GM12878 (cell line): ENCODE measurements around the gene SLC34A3. TPM values are rescaled to one million over a fixed set of nuclear protein-coding genes. Genes with fewer than 3 reads are reported as not detected.

Experiments used
- ATAC-seq: fragments of 200-7000 bp; cut with Tn5 transposase; 3 replicates; pipeline ENCODE4 v1.9.1; 2020; ENCODE audit warnings: mild to moderate bottlenecking, moderate library complexity
- BruUV-seq: library from RNA; stranded (reverse); fragments of 400-500 nt; replicated peaks from 2 replicates; lab custom pipeline; 2021; lab: Mats Ljungman, UMichigan
- CTCF ChIA-PET: fragments of 300-600 bp; sonication (Branson Sonifier 250); formaldehyde crosslinking; extraction: SDS; loops from one replicate; lab custom pipeline; 2021; ENCODE audit warnings: inconsistent platforms; lab: Yijun Ruan, JAX
- POLR2A ChIA-PET: fragments of 350-600 bp; formaldehyde crosslinking; extraction: SDS; loops from one replicate; lab custom pipeline; 2021; ENCODE audit warnings: inconsistent platforms; lab: Charles Lee
- RAD21 ChIA-PET: fragments of 300-600 bp; sonication (Branson Sonifier 250); formaldehyde crosslinking; loops from one replicate; lab custom pipeline; 2023; ENCODE audit warnings: antibody characterized with exemption; ENCODE audit not compliant: unreplicated experiment; lab: Charles Lee
- SMC1A ChIA-PET: fragments of 300-600 bp; sonication (Branson Sonifier 250); formaldehyde crosslinking; loops from one replicate; lab custom pipeline; 2023; ENCODE audit not compliant: unreplicated experiment, uncharacterized antibody; lab: Charles Lee
- DNase-seq: peaks from one replicate; pipeline ENCODE4 v3.0.0-alpha.2; 2011; ENCODE audit warnings: low read depth, low spot score
- FAIRE-seq: peaks from 3 replicates; lab custom pipeline; 2011; peaks lifted over from hg19 to GRCh38; lab: Jason Lieb, UNC
- H2AFZ ChIP-seq: 2 replicates; pipeline ENCODE4 v1.6.0; 2011; ENCODE audit warnings: low read depth, low read length, control low read depth; ENCODE audit not compliant: control insufficient read depth
- H3K27ac ChIP-seq: 2 replicates; pipeline ENCODE4 v1.5.1; 2011; ENCODE audit warnings: control low read depth; ENCODE audit not compliant: control insufficient read depth, insufficient read depth
- H3K27me3 ChIP-seq, 2 experiments: replicated peaks in 1 of 2; 2 replicates each; pipeline versions ENCODE4 v1.6.0 to v1.6.1; 2011; ENCODE audit warnings: low read length in 1 of 2; ENCODE audit not compliant: control insufficient read depth in 2 of 2, insufficient read depth in 2 of 2
- H3K36me3 ChIP-seq, 2 experiments: 2 replicates each; pipeline ENCODE4 v1.5.1; 2011; ENCODE audit warnings: low read length in 1 of 2; ENCODE audit not compliant: control insufficient read depth in 2 of 2, insufficient read depth in 2 of 2
- H3K4me1 ChIP-seq: 2 replicates; pipeline ENCODE4 v1.6.1; 2011; ENCODE audit warnings: mild to moderate bottlenecking, low read length, moderate library complexity, mixed read lengths; ENCODE audit not compliant: control insufficient read depth, insufficient read depth
- H3K4me2 ChIP-seq: 2 replicates; pipeline ENCODE4 v1.6.0; 2011; ENCODE audit warnings: control low read depth; ENCODE audit not compliant: control insufficient read depth, insufficient read depth
- H3K4me3 ChIP-seq: fragments of 200-600 bp; sonication (generic); 2 replicates; pipeline ENCODE4 v1.5.1; 2016
- H3K79me2 ChIP-seq: 2 replicates; pipeline ENCODE4 v1.6.0; 2011; ENCODE audit warnings: low read length; ENCODE audit not compliant: control insufficient read depth, insufficient read depth
- H3K9ac ChIP-seq: 2 replicates; pipeline ENCODE4 v1.8.0; 2011; ENCODE audit warnings: low read length, control low read depth, mixed read lengths; ENCODE audit not compliant: control insufficient read depth, insufficient read depth
- H3K9me3 ChIP-seq: replicated peaks from 3 replicates; pipeline ENCODE4 v1.5.1; 2011; ENCODE audit warnings: mild to moderate bottlenecking, low read length; ENCODE audit not compliant: control insufficient read depth, insufficient read depth
- H4K20me1 ChIP-seq: 2 replicates; pipeline ENCODE4 v1.6.0; 2011; ENCODE audit not compliant: control insufficient read depth, insufficient read depth
- BCL11A ChIP-seq: IDR thresholded peaks from 2 replicates; pipeline ENCODE4 v1.6.1; 2011; ENCODE audit warnings: low read depth, low read length
- BRCA1 ChIP-seq: IDR thresholded peaks from 2 replicates; pipeline ENCODE4 v1.6.1; 2011; ENCODE audit warnings: low read depth, low read length, improper control_type of control experiment
- CREB1 ChIP-seq: IDR thresholded peaks from 2 replicates; pipeline ENCODE4 v1.6.1; 2012; ENCODE audit warnings: low read depth, mild to moderate bottlenecking, inconsistent platforms
- DPF2 ChIP-seq: fragments of 450-650 bp; IDR thresholded peaks from 2 replicates; pipeline ENCODE4 v1.6.1; 2017; ENCODE audit warnings: mild to moderate bottlenecking
- ELK1 ChIP-seq: IDR thresholded peaks from 2 replicates; pipeline ENCODE4 v1.6.1; 2012; ENCODE audit warnings: low read depth, low read length, improper control_type of control experiment
- EP300 ChIP-seq, 2 experiments: fragments of 150-350 bp in 1 of 2; IDR thresholded peaks; 2 replicates each; pipeline ENCODE4 v1.6.1; 2011 to 2012; ENCODE audit warnings: low read depth in 2 of 2, low read length in 2 of 2, borderline replicate concordance in 1 of 2, improper control_type of control experiment in 1 of 2, inconsistent platforms in 1 of 2; ENCODE audit not compliant: control insufficient read depth in 1 of 2
- GABPA ChIP-seq: IDR thresholded peaks from 2 replicates; pipeline ENCODE4 v1.6.1; 2014; ENCODE audit warnings: antibody characterized with exemption, low read depth, mild to moderate bottlenecking, inconsistent platforms
- HCFC1 ChIP-seq: fragments of 150-350 bp; IDR thresholded peaks from 2 replicates; pipeline ENCODE4 v1.6.1; 2014; ENCODE audit warnings: low read length
- HDAC2 ChIP-seq: fragments of 200-600 bp; sonication (generic); IDR thresholded peaks from 2 replicates; pipeline ENCODE4 v1.6.1; 2017
- HDGF ChIP-seq: fragments of 450-650 bp; IDR thresholded peaks from 2 replicates; pipeline ENCODE4 v1.6.1; 2016; ENCODE audit warnings: antibody characterized with exemption
- IKZF1 ChIP-seq: fragments of 450-650 bp; conservative IDR thresholded peaks from 2 replicates; pipeline ENCODE4 v1.6.1; 2017; ENCODE audit warnings: antibody characterized with exemption, mild to moderate bottlenecking
- JUNB ChIP-seq: IDR thresholded peaks from 2 replicates; pipeline ENCODE4 v1.6.1; 2016; ENCODE audit warnings: antibody characterized with exemption, mild to moderate bottlenecking
- MAX ChIP-seq: IDR thresholded peaks from 2 replicates; pipeline ENCODE4 v1.6.1; 2012; ENCODE audit warnings: low read depth, low read length, improper control_type of control experiment
- RAD21 ChIP-seq: IDR thresholded peaks from 2 replicates; pipeline ENCODE4 v1.6.1; 2011; ENCODE audit warnings: mild to moderate bottlenecking, low read depth, low read length, moderate library complexity; ENCODE audit not compliant: insufficient read depth
- RELB ChIP-seq: fragments of 450-650 bp; IDR thresholded peaks from 2 replicates; pipeline ENCODE4 v1.6.1; 2017; ENCODE audit warnings: low read depth, mild to moderate bottlenecking, moderate library complexity
- RFX5 ChIP-seq: IDR thresholded peaks from 2 replicates; pipeline ENCODE4 v1.6.1; 2011; ENCODE audit warnings: low read depth, low read length, improper control_type of control experiment
- SMAD1 ChIP-seq: fragments of 450-650 bp; IDR thresholded peaks from 2 replicates; pipeline ENCODE4 v1.6.1; 2018; ENCODE audit warnings: mild to moderate bottlenecking, low read depth; ENCODE audit not compliant: partially characterized antibody
- SREBF1 ChIP-seq: IDR thresholded peaks from 2 replicates; pipeline ENCODE4 v1.6.1; 2012; ENCODE audit warnings: mild to moderate bottlenecking, low read length
- TARDBP ChIP-seq: IDR thresholded peaks from 2 replicates; pipeline ENCODE4 v1.6.1; 2016; ENCODE audit warnings: borderline replicate concordance
- ZNF622 ChIP-seq: fragments of 450-650 bp; IDR thresholded peaks from 2 replicates; pipeline ENCODE4 v1.6.1; 2017; ENCODE audit warnings: mild to moderate bottlenecking, inconsistent platforms
- WGBS: methylation state at CpG from one replicate; pipeline ENCODE4 v1.1.6; 2016; ENCODE audit warnings: low lambda C conversion rate; ENCODE audit not compliant: insufficient replicate concordance, insufficient coverage; ENCODE audit errors: missing lambda C conversion rate; 5-methylcytosine and 5-hydroxymethylcytosine counted together
- in situ Hi-C: fragments of 300-500 bp; cut with MboI; formaldehyde crosslinking; loops from 9 replicates; pipeline ENCODE4 v1.14.3; 2018; ENCODE audit warnings: mixed read lengths
- intact Hi-C: fragments of 100-400 bp; cut with micrococcal nuclease; formaldehyde crosslinking; loops from one replicate; pipeline ENCODE4 v1.14.2; 2022; ENCODE audit not compliant: unreplicated experiment
- polyA plus RNA-seq, 11 experiments: library from polyadenylated mRNA; depleted of rRNA in 4 of 11; unstranded in 6 of 11; stranded (reverse) in 5 of 11; fragments of >200 nt; fragmentation: Nextera tagmentation in 4 of 11; fragmentation: Illumina TruSeq in 1 of 11; extraction: Ambion mirVana in 4 of 11; extraction: Trizol in 1 of 11; gene quantifications; 1 replicate in 1 of 11; 2 replicates in 10 of 11; pipeline versions ENCODE4 v1.2.1 to v1.2.3, GENCODE V29; 2011 to 2016; ENCODE audit warnings: inconsistent platforms in 2 of 11, missing spikeins in 2 of 11, low read depth in 1 of 11
- total RNA-seq, 4 experiments: library from RNA; depleted of rRNA in 3 of 4; stranded (reverse); fragments of >200 nt in 3 of 4; fragmentation: Illumina TruSeq in 1 of 4; extraction: Trizol in 1 of 4; gene quantifications; 2 replicates each; pipeline versions ENCODE4 v1.2.1 to v1.2.3, GENCODE V29; 2013 to 2021

The SLC34A3 gene
- total and polyA plus RNA-seq, 10 of the 15 experiments (the other 5 are each of a cell fraction or from before 2014, with no cell fraction given), result not detected

- no peak for TF ChIP-seq HDGF
- TF ChIP-seq RFX5, result no peak
These were observed 32.4 kb upstream of the SLC34A3 start (continued) for GRCh38 chr9:137198051-137198901.

- Histone ChIP-seq H3K27me3 (no peaks in the 10 kb centered on the region), H2AFZ (no peak overlapping the region), H3K4me3 (no peak overlapping the region), H3K4me2 (peak overlapping the region; percentile 54), H3K9me3 (no peaks in the 10 kb centered on the region), H3K27ac (no peak overlapping the region), H3K79me2 (peaks cover 10% of the 10 kb centered on the region), H3K36me3 (no peaks in the 10 kb centered on the region), H3K9ac (no peak overlapping the region), H4K20me1 (no peaks in the 10 kb centered on the region), H3K4me1 (peaks cover 24% of the 10 kb centered on the region)
- intact Hi-C loops (no loop called here), in situ Hi-C loops (no loop called here)
- DNase-seq (no peak), ATAC-seq (no peak), FAIRE-seq (no peak)
- SMC1A ChIA-PET, result interaction anchor here (0.9 to 1.9 kb wide), 3 partner anchors 10 to 50 kb away, joined by 4 to 9 read pairs (median 5); partner anchors contain the start of genes ANAPC2 and SSNA1
- WGBS, result 86% methylated on average over 11 of the region's 11 CpGs
- POLR2A ChIA-PET, result interaction anchor here (0.8 to 2.5 kb wide), 3 partner anchors 10 to 67 kb away, joined by 3 to 9 read pairs (median 6); partner anchors contain the start of gene SSNA1
- BruUV-seq, result no TSS peak
- CTCF ChIA-PET, result no interaction called here
- RAD21 ChIA-PET, result no interaction called here
- TF ChIP-seq DPF2 (no peak), ZNF622 (no peak), SMAD1 (no peak), BCL11A (no peak), TARDBP (no peak), HDAC2 (no peak), IKZF1 (no peak), SREBF1 (no peak), GABPA (no peak), ELK1 (no peak), RFX5 (no peak), RAD21 (no peak), EP300 (IDR thresholded peaks at IDR 0.05; ENCODE audit: borderline replicate concordance in 1 of 2, control insufficient read depth in 1 of 2, low read depth in 2 of 2, low read length in 2 of 2) (no peak), BRCA1 (no peak), RELB (no peak), CREB1 (no peak), HCFC1 (no peak), MAX (no peak), JUNB (no peak)
These were observed 31.8 kb upstream of the SLC34A3 start for GRCh38 chr9:137198902-137199283.
